HUES6 (cell line): ENCODE measurements around the gene UNK.

Source experiments
- H3K27ac ChIP-seq: 2 replicates; pipeline ENCODE4 v1.7.0; 2013; ENCODE audit warnings: low read depth, mild to moderate bottlenecking, low read length, inconsistent platforms
- H3K27me3 ChIP-seq: 2 replicates; pipeline ENCODE4 v1.6.1; 2013; ENCODE audit warnings: low read length; ENCODE audit not compliant: control insufficient read depth, insufficient read depth
- H3K36me3 ChIP-seq: 2 replicates; pipeline ENCODE4 v1.6.1; 2013; ENCODE audit warnings: low read length; ENCODE audit not compliant: control insufficient read depth, insufficient read depth
- H3K4me1 ChIP-seq: 2 replicates; pipeline ENCODE4 v1.6.1; 2013; ENCODE audit warnings: low read length; ENCODE audit not compliant: control insufficient read depth, insufficient read depth
- H3K4me3 ChIP-seq: 2 replicates; pipeline ENCODE4 v1.5.1; 2013; ENCODE audit warnings: low read depth, low read length
- H3K9ac ChIP-seq: one replicate; pipeline ENCODE4 v1.6.1; 2013; ENCODE audit warnings: mild to moderate bottlenecking, low read length
- H3K9me3 ChIP-seq: 2 replicates; pipeline ENCODE4 v1.6.1; 2013; ENCODE audit warnings: low read depth, low read length; ENCODE audit not compliant: control insufficient read depth, insufficient read depth

UNK gene

GRCh38 chr17:75824050-75824552 is 39.5 kb downstream of the UNK start:
- Histone ChIP-seq H3K9ac (no peak overlapping the region), H3K27me3 (no peaks in the 10 kb centered on the region), H3K27ac (no peak overlapping the region), H3K36me3 (peaks cover 66% of the 10 kb centered on the region), H3K4me1 (peaks cover 19% of the 10 kb centered on the region), H3K4me3 (no peak overlapping the region), H3K9me3 (no peaks in the 10 kb centered on the region)

- Histone ChIP-seq H3K9me3 (no peaks in the 10 kb centered on the region), H3K9ac (no peak overlapping the region), H3K27me3 (no peaks in the 10 kb centered on the region), H3K4me3 (no peak overlapping the region), H3K27ac (no peak overlapping the region), H3K4me1 (peaks cover 19% of the 10 kb centered on the region), H3K36me3 (peaks cover 61% of the 10 kb centered on the region)
Observed at GRCh38 chr17:75824666-75825065, 40.1 kb downstream of the UNK start.

- no peak overlapping the region for H3K4me3 ChIP-seq
- no peaks in the 10 kb centered on the region for H3K27me3 ChIP-seq
- H3K4me1 ChIP-seq = peaks cover 20% of the 10 kb centered on the region
- H3K27ac ChIP-seq = no peak overlapping the region
- no peak overlapping the region for H3K9ac ChIP-seq
- H3K9me3 ChIP-seq = no peaks in the 10 kb centered on the region
- peaks cover 56% of the 10 kb centered on the region for H3K36me3 ChIP-seq
Observed at GRCh38 chr17:75825149-75825552, 40.5 kb downstream of the UNK start.

- Histone ChIP-seq H3K36me3 (peaks cover 49% of the 10 kb centered on the region), H3K9me3 (no peaks in the 10 kb centered on the region), H3K27ac (no peak overlapping the region), H3K27me3 (no peaks in the 10 kb centered on the region), H3K9ac (no peak overlapping the region), H3K4me3 (no peak overlapping the region), H3K4me1 (peaks cover 27% of the 10 kb centered on the region)
Observed at GRCh38 chr17:75825748-75826370, 41.3 kb downstream of the UNK start.

- peak overlapping the region; percentile 16; the same call in 1 of the 2 replicates for H3K27ac ChIP-seq
- no peaks in the 10 kb centered on the region for H3K27me3 ChIP-seq
- H3K4me1 ChIP-seq = peaks cover 30% of the 10 kb centered on the region
- peak overlapping the region; percentile 35 for H3K9ac ChIP-seq
- H3K36me3 ChIP-seq = peaks cover 40% of the 10 kb centered on the region
- no peak overlapping the region for H3K4me3 ChIP-seq
- H3K9me3 ChIP-seq = no peaks in the 10 kb centered on the region
Observed at GRCh38 chr17:75826561-75827307, 42.1 kb downstream of the UNK start.

GRCh38 chr17:75827308-75828075 is 42.9 kb downstream of the UNK start:
- H3K36me3 ChIP-seq = peaks cover 32% of the 10 kb centered on the region

GRCh38 chr17:75828076-75828400 is 43.4 kb downstream of the UNK start:
- Histone ChIP-seq H3K27ac (no peak overlapping the region), H3K36me3 (peaks cover 27% of the 10 kb centered on the region), H3K27me3 (no peaks in the 10 kb centered on the region), H3K4me1 (peaks cover 39% of the 10 kb centered on the region), H3K9me3 (no peaks in the 10 kb centered on the region), H3K9ac (peak overlapping the region; percentile 25), H3K4me3 (no peak overlapping the region)

More at GRCh38 chr17:75827308-75828075, 42.9 kb downstream of the UNK start:
- Histone ChIP-seq H3K27ac (peak overlapping the region; percentile 16; the same call in 1 of the 2 replicates), H3K4me1 (peaks cover 35% of the 10 kb centered on the region), H3K9me3 (no peaks in the 10 kb centered on the region), H3K27me3 (no peaks in the 10 kb centered on the region), H3K4me3 (peak overlapping the region; percentile 24; the same call in 1 of the 2 replicates), H3K9ac (peak overlapping the region; percentile 25)

- no peaks in the 10 kb centered on the region for H3K9me3 ChIP-seq
- H3K27ac ChIP-seq = no peak overlapping the region
- peaks cover 45% of the 10 kb centered on the region for H3K4me1 ChIP-seq
- no peak overlapping the region for H3K4me3 ChIP-seq
- no peak overlapping the region for H3K9ac ChIP-seq
- no peaks in the 10 kb centered on the region for H3K27me3 ChIP-seq
- peaks cover 20% of the 10 kb centered on the region for H3K36me3 ChIP-seq
Observed at GRCh38 chr17:75828741-75829140, 44.1 kb downstream of the UNK start.

- Histone ChIP-seq H3K27ac (peak overlapping the region; percentile 18; the same call in 1 of the 2 replicates), H3K9me3 (no peaks in the 10 kb centered on the region), H3K4me1 (peaks cover 46% of the 10 kb centered on the region), H3K9ac (no peak overlapping the region), H3K36me3 (peaks cover 10% of the 10 kb centered on the region), H3K27me3 (no peaks in the 10 kb centered on the region), H3K4me3 (no peak overlapping the region)
Observed at GRCh38 chr17:75829747-75830146, 45.1 kb downstream of the UNK start.

GRCh38 chr17:75830164-75831031 is 45.8 kb downstream of the UNK start:
- Histone ChIP-seq H3K36me3 (peaks cover 10% of the 10 kb centered on the region), H3K4me3 (peak overlapping the region; percentile 45), H3K27me3 (no peaks in the 10 kb centered on the region), H3K9me3 (no peaks in the 10 kb centered on the region), H3K9ac (peak overlapping the region; percentile 22), H3K27ac (peak overlapping the region; percentile 18; the same call in 1 of the 2 replicates), H3K4me1 (peaks cover 50% of the 10 kb centered on the region)
